Adrenal gland (tissue), 5 donors: ENCODE measurements around the gene STARD5.

Source experiments
- CTCF ChIP-seq, 6 experiments: fragments of 450-650 bp in 4 of 6; fragments of 200-600 bp in 2 of 6; sonication (generic) in 1 of 6; IDR thresholded peaks; 1 replicate in 5 of 6; 2 replicates in 1 of 6; pipeline versions ENCODE4 v1.5.1 to v1.8.0; 2016 to 2021; ENCODE audit warnings: antibody characterized with exemption in 6 of 6, mild to moderate bottlenecking in 2 of 6, moderate library complexity in 1 of 6
- POLR2A ChIP-seq, 2 donors: fragments of 450-650 bp; IDR thresholded peaks; one replicate each; pipeline ENCODE4 v1.6.1; 2017; ENCODE audit warnings: antibody characterized with exemption in 2 of 2, mild to moderate bottlenecking in 2 of 2, moderate library complexity in 1 of 2
- donor health status: DM: no; HTN: no; CAD: no.

GRCh38 chr15:81326466-81327212 lies 2.7 kb upstream of the STARD5 start:
- no peak for TF ChIP-seq POLR2A (IDR thresholded peaks at IDR 0.05)
- TF ChIP-seq CTCF (IDR thresholded peaks at IDR 0.05) = no peak
